HepG2 (cell line): ENCODE data around the gene PLK5. TPM values are rescaled to one million over a fixed set of nuclear protein-coding genes. Genes with fewer than 3 reads are reported as not detected.
A peak's percentile ranks its signal among the peaks of the same experiment; 100 is the strongest.

ENCODE experiments used
- ARID2 ChIP-seq: sonication (generic); formaldehyde crosslinking; IDR thresholded peaks from 2 replicates; pipeline ENCODE4 v1.8.1; 2022; ENCODE audit warnings: mild to moderate bottlenecking, missing genetic modification reagents, borderline replicate concordance
- BRD4 ChIP-seq: sonication (generic); formaldehyde crosslinking; IDR thresholded peaks from 2 replicates; pipeline ENCODE4 v1.4.0; 2020; ENCODE audit warnings: missing genetic modification reagents
- EED ChIP-seq: sonication (generic); formaldehyde crosslinking; IDR thresholded peaks from 2 replicates; pipeline ENCODE4 v1.5.0; 2020; ENCODE audit warnings: mild to moderate bottlenecking, missing genetic modification reagents
- HMG20B ChIP-seq: conservative IDR thresholded peaks from 2 replicates; pipeline ENCODE4 v1.6.1; 2016; ENCODE audit warnings: missing genetic modification reagents, missing compliant biosample characterization
- HNF4A ChIP-seq: sonication (generic); formaldehyde crosslinking; IDR thresholded peaks from 2 replicates; pipeline ENCODE4 v1.4.0; 2020; ENCODE audit warnings: missing genetic modification reagents
- JDP2 ChIP-seq: sonication (generic); formaldehyde crosslinking; IDR thresholded peaks from 2 replicates; pipeline ENCODE4 v1.8.1; 2022; ENCODE audit warnings: missing genetic modification reagents, borderline replicate concordance
- RNF2 ChIP-seq: fragments of 450-650 bp; conservative IDR thresholded peaks from 2 replicates; pipeline ENCODE4 v1.6.1; 2016; ENCODE audit warnings: low read depth
- TIGD3 ChIP-seq: sonication (generic); formaldehyde crosslinking; IDR thresholded peaks from 2 replicates; pipeline ENCODE4 v1.5.1; 2020; ENCODE audit warnings: mild to moderate bottlenecking, missing genetic modification reagents, borderline replicate concordance
- U2AF2 ChIP-seq: fragments of 200-400 bp; formaldehyde crosslinking; IDR thresholded peaks from 2 replicates; pipeline ENCODE4 v1.6.1; 2017; ENCODE audit warnings: low read depth, mild to moderate bottlenecking, low read length
- ZBTB14 ChIP-seq: sonication (generic); formaldehyde crosslinking; IDR thresholded peaks from 2 replicates; pipeline ENCODE4 v1.4.0; 2020; ENCODE audit warnings: missing genetic modification reagents
- ZBTB40 ChIP-seq, 2 experiments: fragments of 450-650 bp in 1 of 2; sonication (generic) in 1 of 2; formaldehyde crosslinking in 1 of 2; IDR thresholded peaks; 2 replicates each; pipeline versions ENCODE4 v1.6.1 to v1.8.0; 2016 to 2022; ENCODE audit warnings: antibody characterized with exemption in 1 of 2, mild to moderate bottlenecking in 1 of 2, missing genetic modification reagents in 1 of 2
- ZNF333 ChIP-seq: sonication (generic); formaldehyde crosslinking; IDR thresholded peaks from 2 replicates; pipeline ENCODE4 v1.4.0; 2020; ENCODE audit warnings: mild to moderate bottlenecking, missing genetic modification reagents, borderline replicate concordance
- ZNF652 ChIP-seq: IDR thresholded peaks from 2 replicates; pipeline ENCODE4 v1.6.1; 2016; ENCODE audit warnings: low read depth, borderline replicate concordance
- ZNF749 ChIP-seq: sonication (generic); formaldehyde crosslinking; IDR thresholded peaks from 2 replicates; pipeline ENCODE4 v1.8.0; 2022; ENCODE audit warnings: mild to moderate bottlenecking, missing genetic modification reagents, moderate library complexity, borderline replicate concordance
- polyA plus RNA-seq, 8 experiments: library from polyadenylated mRNA; depleted of rRNA in 3 of 8; stranded (reverse) in 7 of 8; unstranded in 1 of 8; fragments of >200 nt; fragmentation: Illumina TruSeq in 4 of 8; extraction: Trizol in 4 of 8; gene quantifications; 2 replicates each; pipeline versions ENCODE4 v1.2.1 to v1.2.3, GENCODE V29; 2011 to 2016; ENCODE audit warnings: low read depth in 4 of 8, missing spikeins in 1 of 8, mixed read lengths in 1 of 8; ENCODE audit not compliant: insufficient read depth in 1 of 8
- total RNA-seq, 5 experiments: library from RNA; depleted of rRNA; stranded (reverse); fragments of >200 nt; fragmentation: Illumina TruSeq; extraction: Trizol; gene quantifications; 2 replicates each; pipeline ENCODE4 v1.2.3, GENCODE V29; 2016; ENCODE audit warnings: low read depth in 1 of 5
- TF ChIP-seq, protein P1 (sequence below): sonication (generic); formaldehyde crosslinking; IDR thresholded peaks from 2 replicates; pipeline ENCODE4 v1.4.0; 2020; ENCODE audit warnings: missing genetic modification reagents, borderline replicate concordance

The PLK5 gene
- total and polyA plus RNA-seq, 2 of the 13 experiments (the other 11 are each of a cell fraction or from before 2014, with no cell fraction given), result not detected

GRCh38 chr19:1478934-1479707 is 44.8 kb upstream of the PLK5 start, which contains the start of gene C19orf25 (continued):
- TF ChIP-seq, protein P1, sequence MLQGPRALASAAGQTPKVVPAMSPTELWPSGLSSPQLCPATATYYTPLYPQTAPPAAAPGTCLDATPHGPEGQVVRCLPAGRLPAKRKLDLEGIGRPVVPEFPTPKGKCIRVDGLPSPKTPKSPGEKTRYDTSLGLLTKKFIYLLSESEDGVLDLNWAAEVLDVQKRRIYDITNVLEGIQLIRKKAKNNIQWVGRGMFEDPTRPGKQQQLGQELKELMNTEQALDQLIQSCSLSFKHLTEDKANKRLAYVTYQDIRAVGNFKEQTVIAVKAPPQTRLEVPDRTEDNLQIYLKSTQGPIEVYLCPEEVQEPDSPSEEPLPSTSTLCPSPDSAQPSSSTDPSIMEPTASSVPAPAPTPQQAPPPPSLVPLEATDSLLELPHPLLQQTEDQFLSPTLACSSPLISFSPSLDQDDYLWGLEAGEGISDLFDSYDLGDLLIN (CRISPR knock-in tag), result no peak
- no peak for TF ChIP-seq ZBTB14 (CRISPR knock-in tag)
- TF ChIP-seq ZNF333 (CRISPR knock-in tag), result 0 out of 2 replicates have a peak, but pooled peaks have one; percentile 33
- TF ChIP-seq ZNF652 (CRISPR knock-in tag), result peak; percentile 16; the same call in 1 of the 2 replicates
- no peak for TF ChIP-seq BRD4 (CRISPR knock-in tag)
- peak; percentile 17; the same call in 1 of the 2 replicates for TF ChIP-seq HNF4A (CRISPR knock-in tag)
- peak; percentile 50; the same call in 1 of the 2 replicates for TF ChIP-seq ZBTB40 (IDR thresholded peaks at IDR 0.05)
- no peak for TF ChIP-seq ZBTB40 (CRISPR knock-in tag; IDR thresholded peaks at IDR 0.05)
- TF ChIP-seq TIGD3, result no peak
- no peak for TF ChIP-seq ZNF749 (CRISPR knock-in tag)
- no peak for TF ChIP-seq JDP2 (CRISPR knock-in tag)
- no peak for TF ChIP-seq EED (CRISPR knock-in tag)
- TF ChIP-seq HMG20B, result 0 out of 2 replicates have a peak, but pooled peaks have one; percentile 10
- peak; percentile 25; the same call in 1 of the 2 replicates for TF ChIP-seq ARID2 (CRISPR knock-in tag)
- peak; percentile 81 for TF ChIP-seq RNF2
- no peak for TF ChIP-seq U2AF2
